ENCODE results near the gene CDH4.

DNA sequence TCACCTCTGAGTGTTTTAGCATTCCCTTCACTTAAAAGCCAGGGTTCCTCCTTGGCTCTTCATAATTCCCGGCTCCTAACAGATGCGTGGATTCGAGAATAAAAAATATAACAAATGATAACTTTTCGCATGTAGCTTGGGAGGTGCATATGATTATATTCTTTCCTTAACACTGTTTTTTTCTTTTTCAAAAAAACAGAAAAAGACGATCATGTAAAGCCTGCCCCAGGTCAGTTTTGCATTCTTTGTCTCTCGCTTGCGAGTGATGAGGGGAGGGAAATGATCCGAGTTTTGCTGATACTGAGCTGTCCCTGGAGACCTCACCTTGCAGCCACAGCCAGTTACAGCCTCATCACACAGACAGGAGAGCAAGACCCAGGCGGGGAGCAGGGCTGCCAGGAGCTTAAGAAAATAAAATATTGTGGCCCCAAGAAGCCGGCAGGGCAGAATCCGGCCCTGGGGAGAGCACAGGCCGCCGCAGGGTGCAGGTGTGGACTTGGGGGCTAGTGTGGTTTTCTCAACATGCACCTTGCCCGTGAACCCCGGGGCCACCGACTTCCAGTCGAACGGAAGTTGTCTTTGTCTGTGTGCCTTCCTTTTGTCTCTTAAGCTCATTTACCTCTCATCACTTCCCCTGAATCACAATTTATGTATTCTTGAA lies 511.8 kb downstream of the CDH4 start:
- TF ChIP-seq, protein P1, sequence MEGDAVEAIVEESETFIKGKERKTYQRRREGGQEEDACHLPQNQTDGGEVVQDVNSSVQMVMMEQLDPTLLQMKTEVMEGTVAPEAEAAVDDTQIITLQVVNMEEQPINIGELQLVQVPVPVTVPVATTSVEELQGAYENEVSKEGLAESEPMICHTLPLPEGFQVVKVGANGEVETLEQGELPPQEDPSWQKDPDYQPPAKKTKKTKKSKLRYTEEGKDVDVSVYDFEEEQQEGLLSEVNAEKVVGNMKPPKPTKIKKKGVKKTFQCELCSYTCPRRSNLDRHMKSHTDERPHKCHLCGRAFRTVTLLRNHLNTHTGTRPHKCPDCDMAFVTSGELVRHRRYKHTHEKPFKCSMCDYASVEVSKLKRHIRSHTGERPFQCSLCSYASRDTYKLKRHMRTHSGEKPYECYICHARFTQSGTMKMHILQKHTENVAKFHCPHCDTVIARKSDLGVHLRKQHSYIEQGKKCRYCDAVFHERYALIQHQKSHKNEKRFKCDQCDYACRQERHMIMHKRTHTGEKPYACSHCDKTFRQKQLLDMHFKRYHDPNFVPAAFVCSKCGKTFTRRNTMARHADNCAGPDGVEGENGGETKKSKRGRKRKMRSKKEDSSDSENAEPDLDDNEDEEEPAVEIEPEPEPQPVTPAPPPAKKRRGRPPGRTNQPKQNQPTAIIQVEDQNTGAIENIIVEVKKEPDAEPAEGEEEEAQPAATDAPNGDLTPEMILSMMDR (conservative IDR thresholded peaks at IDR 0.05), result no peak
- TF ChIP-seq ZFX (IDR thresholded peaks at IDR 0.05), result no peak

Measured in C4-2B (cell line).